Large intestine (tissue), 3 donors: ENCODE results near the gene LRRK1. TPM values are rescaled to one million over a fixed set of nuclear protein-coding genes. Genes with fewer than 3 reads are reported as not detected.

Experiments used
- DNase-seq, 2 donors: peaks; one replicate each; pipeline versions ENCODE4 v3.0.0 to v3.0.0-alpha.2; 2013
- H3K27ac ChIP-seq: one replicate; pipeline ENCODE4 v1.5.1; 2013; ENCODE audit warnings: low read length
- H3K27me3 ChIP-seq: 2 replicates; pipeline ENCODE4 v1.6.1; 2013; ENCODE audit warnings: low read length; ENCODE audit not compliant: control insufficient read depth, insufficient read depth
- H3K36me3 ChIP-seq: 2 replicates; pipeline ENCODE4 v1.6.1; 2013; ENCODE audit warnings: low read length; ENCODE audit not compliant: control insufficient read depth, insufficient read depth
- H3K4me1 ChIP-seq: one replicate; pipeline ENCODE4 v1.6.1; 2013; ENCODE audit warnings: low read length; ENCODE audit not compliant: control insufficient read depth, insufficient read depth
- H3K4me3 ChIP-seq: one replicate; pipeline ENCODE4 v1.5.1; 2013; ENCODE audit warnings: low read length
- H3K9me3 ChIP-seq: one replicate; pipeline ENCODE4 v1.6.1; 2013; ENCODE audit warnings: mild to moderate bottlenecking, low read depth, low read length, moderate library complexity; ENCODE audit not compliant: control insufficient read depth
- WGBS: methylation state at CpG from one replicate; pipeline ENCODE4 v1.1.5; 2013; ENCODE audit warnings: low lambda C conversion rate; ENCODE audit not compliant: insufficient coverage; 5-methylcytosine and 5-hydroxymethylcytosine counted together
- polyA plus RNA-seq: library from polyadenylated mRNA; unstranded; fragments of 120-200 nt; gene quantifications from one replicate; pipeline ENCODE4 v1.2.1, GENCODE V29; 2013

LRRK1 gene
- polyA plus RNA-seq, 1 donor, result 4.2 TPM

- no CpG with 5 or more reads among the region's 27 CpGs for WGBS
- no peak overlapping the region for H3K27ac ChIP-seq
- peak; percentile 44 to 52 for DNase-seq
- no peaks in the 10 kb centered on the region for H3K9me3 ChIP-seq
- H3K4me1 ChIP-seq, result peaks cover 4% of the 10 kb centered on the region
- H3K27me3 ChIP-seq, result no peaks in the 10 kb centered on the region
- H3K36me3 ChIP-seq, result peaks cover 7% of the 10 kb centered on the region
- H3K4me3 ChIP-seq, result no peak overlapping the region
Observed at GRCh38 chr15:101014921-101015841, 96.0 kb downstream of the LRRK1 start.

- H3K4me1 ChIP-seq, result peaks cover 4% of the 10 kb centered on the region
- H3K36me3 ChIP-seq, result peaks cover 8% of the 10 kb centered on the region
- no peak overlapping the region for H3K4me3 ChIP-seq
- H3K27me3 ChIP-seq, result no peaks in the 10 kb centered on the region
- WGBS, result no CpG with 5 or more reads among the region's 7 CpGs
- H3K27ac ChIP-seq, result no peak overlapping the region
- no peak for DNase-seq
- no peaks in the 10 kb centered on the region for H3K9me3 ChIP-seq
Observed at GRCh38 chr15:101016581-101016980, 97.4 kb downstream of the LRRK1 start.

- Histone ChIP-seq H3K36me3 (peaks cover 8% of the 10 kb centered on the region), H3K4me1 (peaks cover 4% of the 10 kb centered on the region), H3K27ac (no peak overlapping the region), H3K4me3 (no peak overlapping the region), H3K9me3 (no peaks in the 10 kb centered on the region), H3K27me3 (no peaks in the 10 kb centered on the region)
- WGBS, result 100% methylated on average over 3 of the region's 18 CpGs
- no peak for DNase-seq
Observed at GRCh38 chr15:101017093-101017754, 98.1 kb downstream of the LRRK1 start.

GRCh38 chr15:101018016-101018415 lies 98.9 kb downstream of the LRRK1 start:
- peaks cover 4% of the 10 kb centered on the region for H3K4me1 ChIP-seq
- no peak overlapping the region for H3K4me3 ChIP-seq
- DNase-seq, result no peak
- no peaks in the 10 kb centered on the region for H3K9me3 ChIP-seq
- no peaks in the 10 kb centered on the region for H3K27me3 ChIP-seq
- peaks cover 8% of the 10 kb centered on the region for H3K36me3 ChIP-seq
- no peak overlapping the region for H3K27ac ChIP-seq
- WGBS, result 71% methylated on average over 1 of the region's 1 CpG

- Histone ChIP-seq H3K4me1 (peaks cover 4% of the 10 kb centered on the region), H3K9me3 (no peaks in the 10 kb centered on the region), H3K36me3 (peaks cover 8% of the 10 kb centered on the region), H3K4me3 (no peak overlapping the region), H3K27ac (no peak overlapping the region), H3K27me3 (no peaks in the 10 kb centered on the region)
- no CpG with 5 or more reads among the region's 13 CpGs for WGBS
- no peak for DNase-seq
Observed at GRCh38 chr15:101018450-101018849, 99.3 kb downstream of the LRRK1 start.

- Histone ChIP-seq H3K4me3 (no peak overlapping the region), H3K27ac (no peak overlapping the region), H3K4me1 (peaks cover 4% of the 10 kb centered on the region), H3K36me3 (peaks cover 8% of the 10 kb centered on the region), H3K27me3 (no peaks in the 10 kb centered on the region), H3K9me3 (no peaks in the 10 kb centered on the region)
- DNase-seq, result no peak
- no CpG with 5 or more reads among the region's 9 CpGs for WGBS
Observed at GRCh38 chr15:101019366-101019896, 100.3 kb downstream of the LRRK1 start.

GRCh38 chr15:101020451-101020850 lies 101.3 kb downstream of the LRRK1 start:
- H3K27ac ChIP-seq, result no peak overlapping the region
- H3K4me3 ChIP-seq, result no peak overlapping the region
- H3K4me1 ChIP-seq, result no peaks in the 10 kb centered on the region
- peaks cover 7% of the 10 kb centered on the region for H3K36me3 ChIP-seq
- H3K9me3 ChIP-seq, result no peaks in the 10 kb centered on the region
- no peak for DNase-seq
- WGBS, result no CpG with 5 or more reads among the region's 5 CpGs
- no peaks in the 10 kb centered on the region for H3K27me3 ChIP-seq

- Histone ChIP-seq H3K4me1 (no peaks in the 10 kb centered on the region), H3K27ac (no peak overlapping the region), H3K4me3 (no peak overlapping the region), H3K9me3 (no peaks in the 10 kb centered on the region), H3K27me3 (no peaks in the 10 kb centered on the region), H3K36me3 (peaks cover 5% of the 10 kb centered on the region)
- no CpG with 5 or more reads among the region's 10 CpGs for WGBS
- DNase-seq, result no peak
Observed at GRCh38 chr15:101020945-101021344, 101.8 kb downstream of the LRRK1 start.

- DNase-seq, result no peak
- H3K27ac ChIP-seq, result no peak overlapping the region
- H3K4me3 ChIP-seq, result no peak overlapping the region
- H3K9me3 ChIP-seq, result no peaks in the 10 kb centered on the region
- H3K4me1 ChIP-seq, result no peaks in the 10 kb centered on the region
- H3K36me3 ChIP-seq, result peaks cover 6% of the 10 kb centered on the region
- no CpG with 5 or more reads among the region's 11 CpGs for WGBS
- H3K27me3 ChIP-seq, result no peaks in the 10 kb centered on the region
Observed at GRCh38 chr15:101022306-101022705, 103.1 kb downstream of the LRRK1 start.

GRCh38 chr15:101022876-101023275 lies 103.7 kb downstream of the LRRK1 start:
- Histone ChIP-seq H3K27me3 (no peaks in the 10 kb centered on the region), H3K27ac (no peak overlapping the region), H3K4me3 (no peak overlapping the region), H3K36me3 (peaks cover 6% of the 10 kb centered on the region), H3K9me3 (no peaks in the 10 kb centered on the region), H3K4me1 (no peaks in the 10 kb centered on the region)
- DNase-seq, result no peak
- WGBS, result no CpG with 5 or more reads among the region's 3 CpGs
